ENCODE data around the gene CABLES1.

The CABLES1 gene

DNA sequence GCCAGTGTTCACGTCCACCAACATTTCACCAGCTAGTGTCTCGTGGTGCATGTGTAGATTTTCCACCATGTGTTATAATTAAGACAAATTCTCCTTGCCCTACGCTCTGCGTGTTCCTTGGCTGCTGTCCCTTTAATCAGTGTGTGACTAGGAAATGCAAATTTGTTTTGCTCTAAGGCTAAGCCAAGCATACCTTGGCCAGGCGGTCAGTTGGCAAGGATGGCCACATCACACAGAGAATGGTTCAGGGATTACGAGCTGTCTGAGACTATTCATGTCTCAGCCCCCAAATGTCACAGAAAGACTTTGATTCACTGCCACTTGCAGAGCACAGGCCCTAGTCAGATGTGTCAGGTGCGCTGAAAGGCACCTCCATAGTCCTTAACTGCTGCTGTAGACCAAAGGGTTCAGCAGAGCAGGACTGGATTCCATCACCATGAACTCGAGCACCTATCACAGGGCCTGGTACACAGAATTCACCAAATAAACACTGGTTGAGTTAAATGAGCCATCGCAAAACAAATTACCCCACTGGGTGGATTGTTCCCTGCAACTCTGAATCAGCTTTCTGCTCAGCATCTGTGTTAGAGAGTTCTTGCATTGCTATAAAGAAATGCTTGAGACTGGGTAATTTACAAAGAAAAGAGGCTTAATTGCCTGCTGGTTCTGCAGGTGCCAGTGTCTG, 128.4 kb downstream of the CABLES1 start:
- TF ChIP-seq SPI1 (IDR thresholded peaks at IDR 0.05; ENCODE audit: borderline replicate concordance, low read depth) (no peak), POLR2AphosphoS5 (IDR thresholded peaks at IDR 0.05; ENCODE audit: low read depth) (no peak), GABPA (IDR thresholded peaks at IDR 0.05; ENCODE audit: low read depth) (no peak)
- TF ChIP-seq, protein P1, sequence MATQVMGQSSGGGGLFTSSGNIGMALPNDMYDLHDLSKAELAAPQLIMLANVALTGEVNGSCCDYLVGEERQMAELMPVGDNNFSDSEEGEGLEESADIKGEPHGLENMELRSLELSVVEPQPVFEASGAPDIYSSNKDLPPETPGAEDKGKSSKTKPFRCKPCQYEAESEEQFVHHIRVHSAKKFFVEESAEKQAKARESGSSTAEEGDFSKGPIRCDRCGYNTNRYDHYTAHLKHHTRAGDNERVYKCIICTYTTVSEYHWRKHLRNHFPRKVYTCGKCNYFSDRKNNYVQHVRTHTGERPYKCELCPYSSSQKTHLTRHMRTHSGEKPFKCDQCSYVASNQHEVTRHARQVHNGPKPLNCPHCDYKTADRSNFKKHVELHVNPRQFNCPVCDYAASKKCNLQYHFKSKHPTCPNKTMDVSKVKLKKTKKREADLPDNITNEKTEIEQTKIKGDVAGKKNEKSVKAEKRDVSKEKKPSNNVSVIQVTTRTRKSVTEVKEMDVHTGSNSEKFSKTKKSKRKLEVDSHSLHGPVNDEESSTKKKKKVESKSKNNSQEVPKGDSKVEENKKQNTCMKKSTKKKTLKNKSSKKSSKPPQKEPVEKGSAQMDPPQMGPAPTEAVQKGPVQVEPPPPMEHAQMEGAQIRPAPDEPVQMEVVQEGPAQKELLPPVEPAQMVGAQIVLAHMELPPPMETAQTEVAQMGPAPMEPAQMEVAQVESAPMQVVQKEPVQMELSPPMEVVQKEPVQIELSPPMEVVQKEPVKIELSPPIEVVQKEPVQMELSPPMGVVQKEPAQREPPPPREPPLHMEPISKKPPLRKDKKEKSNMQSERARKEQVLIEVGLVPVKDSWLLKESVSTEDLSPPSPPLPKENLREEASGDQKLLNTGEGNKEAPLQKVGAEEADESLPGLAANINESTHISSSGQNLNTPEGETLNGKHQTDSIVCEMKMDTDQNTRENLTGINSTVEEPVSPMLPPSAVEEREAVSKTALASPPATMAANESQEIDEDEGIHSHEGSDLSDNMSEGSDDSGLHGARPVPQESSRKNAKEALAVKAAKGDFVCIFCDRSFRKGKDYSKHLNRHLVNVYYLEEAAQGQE (IDR thresholded peaks at IDR 0.05; ENCODE audit: insufficient replicate concordance, low read depth), result no peak
- TF ChIP-seq, protein P2, sequence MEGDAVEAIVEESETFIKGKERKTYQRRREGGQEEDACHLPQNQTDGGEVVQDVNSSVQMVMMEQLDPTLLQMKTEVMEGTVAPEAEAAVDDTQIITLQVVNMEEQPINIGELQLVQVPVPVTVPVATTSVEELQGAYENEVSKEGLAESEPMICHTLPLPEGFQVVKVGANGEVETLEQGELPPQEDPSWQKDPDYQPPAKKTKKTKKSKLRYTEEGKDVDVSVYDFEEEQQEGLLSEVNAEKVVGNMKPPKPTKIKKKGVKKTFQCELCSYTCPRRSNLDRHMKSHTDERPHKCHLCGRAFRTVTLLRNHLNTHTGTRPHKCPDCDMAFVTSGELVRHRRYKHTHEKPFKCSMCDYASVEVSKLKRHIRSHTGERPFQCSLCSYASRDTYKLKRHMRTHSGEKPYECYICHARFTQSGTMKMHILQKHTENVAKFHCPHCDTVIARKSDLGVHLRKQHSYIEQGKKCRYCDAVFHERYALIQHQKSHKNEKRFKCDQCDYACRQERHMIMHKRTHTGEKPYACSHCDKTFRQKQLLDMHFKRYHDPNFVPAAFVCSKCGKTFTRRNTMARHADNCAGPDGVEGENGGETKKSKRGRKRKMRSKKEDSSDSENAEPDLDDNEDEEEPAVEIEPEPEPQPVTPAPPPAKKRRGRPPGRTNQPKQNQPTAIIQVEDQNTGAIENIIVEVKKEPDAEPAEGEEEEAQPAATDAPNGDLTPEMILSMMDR (IDR thresholded peaks at IDR 0.05; ENCODE audit: insufficient read depth, low read length), result no peak
- no peak for DNase-seq (ENCODE audit: low read depth in 1 of 2, low spot score in 1 of 2)
- Histone ChIP-seq H3K27me3 (ENCODE audit: insufficient read depth, poor library complexity, severe bottlenecking) (no peaks in the 10 kb centered on the region), H3K27ac (replicated peaks) (no peak overlapping the region), H3K4me3 (replicated peaks; ENCODE audit: insufficient read depth, low read length) (no peak overlapping the region)

DNA sequence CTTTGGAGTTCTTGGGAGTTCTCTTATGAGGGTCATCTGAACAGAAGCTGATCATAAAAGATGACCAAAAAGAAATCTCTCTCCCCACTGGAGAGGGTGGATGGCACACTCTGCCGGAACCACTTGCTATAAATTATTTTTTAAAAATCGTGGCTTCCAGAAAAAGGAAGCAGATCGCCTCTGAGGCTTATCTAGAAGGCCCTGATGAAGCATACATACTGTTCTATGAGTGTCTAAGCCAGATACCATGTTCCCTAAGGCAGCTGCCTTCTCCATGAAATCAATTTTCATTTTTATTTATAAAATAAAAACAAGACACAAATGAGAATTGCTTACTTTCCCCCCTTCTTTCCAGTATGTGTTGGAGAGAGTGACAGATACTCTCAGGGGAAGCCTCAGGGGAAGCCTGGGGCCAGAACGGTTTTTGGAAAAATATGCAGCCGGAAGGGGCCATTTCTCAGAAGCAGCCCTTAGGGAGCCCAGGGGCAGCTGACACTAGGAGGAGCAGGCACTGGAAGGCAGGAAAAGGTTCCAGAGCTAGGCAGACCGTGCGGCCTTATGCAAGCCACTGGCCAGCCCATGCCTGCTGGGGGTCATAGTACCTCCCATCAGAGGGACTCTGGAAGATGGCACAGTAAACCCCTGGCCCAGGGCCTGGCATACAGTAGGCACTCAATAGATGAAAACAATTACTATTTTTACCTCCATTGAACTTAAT, 130.6 kb downstream of the CABLES1 start:
- DNase-seq (ENCODE audit: low read depth in 1 of 2, low spot score in 1 of 2), result no peak
- H3K27ac ChIP-seq (replicated peaks), result no peak overlapping the region
- TF ChIP-seq POLR2AphosphoS5 (IDR thresholded peaks at IDR 0.05; ENCODE audit: low read depth) (no peak), SPI1 (IDR thresholded peaks at IDR 0.05; ENCODE audit: borderline replicate concordance, low read depth) (no peak), GABPA (IDR thresholded peaks at IDR 0.05; ENCODE audit: low read depth) (no peak)
- TF ChIP-seq, protein P2 (IDR thresholded peaks at IDR 0.05; ENCODE audit: insufficient read depth, low read length), result no peak
- TF ChIP-seq, protein P1 (IDR thresholded peaks at IDR 0.05; ENCODE audit: insufficient replicate concordance, low read depth), result no peak
- H3K27me3 ChIP-seq (ENCODE audit: insufficient read depth, poor library complexity, severe bottlenecking), result no peaks in the 10 kb centered on the region
- no peak overlapping the region for H3K4me3 ChIP-seq (replicated peaks; ENCODE audit: insufficient read depth, low read length)

DNA sequence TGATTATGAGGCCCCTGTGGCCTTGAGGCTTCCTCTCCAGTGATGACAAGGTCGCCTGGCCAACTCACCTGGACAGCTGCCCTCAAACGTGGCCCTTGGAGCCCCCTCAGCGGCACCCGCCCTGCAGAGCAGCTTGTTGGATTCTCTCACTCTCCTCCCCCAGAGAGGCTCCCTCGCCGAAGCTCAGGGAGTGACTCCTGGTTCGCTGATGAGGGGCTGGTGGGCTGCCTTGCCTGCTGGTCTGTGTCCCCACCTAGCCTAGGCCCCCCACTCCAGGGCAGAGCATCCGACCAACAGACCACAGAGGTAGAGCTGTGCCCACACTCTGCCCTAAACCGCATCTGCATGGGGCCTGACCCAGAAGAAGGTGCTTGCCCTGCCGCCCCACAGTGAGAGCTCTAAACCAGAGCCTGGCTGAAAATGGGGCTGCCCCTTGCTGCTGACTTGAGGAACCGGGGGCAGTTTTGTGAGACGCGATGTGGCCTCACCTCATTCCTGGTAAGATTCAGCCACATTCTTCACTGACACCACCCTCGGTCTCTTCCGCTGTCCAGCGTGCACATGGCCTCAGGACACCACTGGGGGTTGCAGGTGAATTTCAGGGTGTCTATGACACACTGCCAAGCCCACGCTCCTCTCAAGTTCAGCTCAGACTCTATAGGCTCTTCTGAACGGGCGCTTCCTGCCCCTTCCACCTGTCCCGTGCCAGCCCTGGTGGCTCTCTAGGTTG, 131.6 kb downstream of the CABLES1 start:
- TF ChIP-seq POLR2AphosphoS5 (IDR thresholded peaks at IDR 0.05; ENCODE audit: low read depth), result no peak
- no peak for TF ChIP-seq GABPA (IDR thresholded peaks at IDR 0.05; ENCODE audit: low read depth)
- TF ChIP-seq SPI1 (IDR thresholded peaks at IDR 0.05; ENCODE audit: borderline replicate concordance, low read depth), result no peak
- H3K4me3 ChIP-seq (replicated peaks; ENCODE audit: insufficient read depth, low read length), result no peak overlapping the region
- H3K27me3 ChIP-seq (ENCODE audit: insufficient read depth, poor library complexity, severe bottlenecking), result no peaks in the 10 kb centered on the region
- no peak overlapping the region for H3K27ac ChIP-seq (replicated peaks)
- DNase-seq (ENCODE audit: low read depth in 1 of 2, low spot score in 1 of 2), result no peak

DNA sequence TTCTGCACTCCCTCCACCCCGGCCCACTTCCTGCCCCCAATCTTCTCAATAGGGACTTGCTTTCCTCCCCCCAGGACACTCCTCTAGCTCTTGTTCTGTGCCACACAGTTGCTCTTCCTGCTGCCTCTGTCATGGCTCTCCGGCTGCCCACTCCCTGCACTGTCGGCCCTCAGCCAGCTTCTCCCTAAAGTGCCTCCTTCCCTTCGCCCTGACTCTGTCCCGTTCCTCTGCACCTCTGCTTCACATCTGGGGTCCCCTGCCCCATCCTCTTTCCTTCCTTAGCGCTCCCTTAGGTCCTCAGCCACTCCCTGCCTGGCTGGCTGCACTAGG, 132.1 kb downstream of the CABLES1 start:
- no peak overlapping the region for H3K4me3 ChIP-seq (replicated peaks; ENCODE audit: insufficient read depth, low read length)
- no peak for DNase-seq (ENCODE audit: low read depth in 1 of 2, low spot score in 1 of 2)
- H3K27ac ChIP-seq (replicated peaks), result no peak overlapping the region
- no peak for TF ChIP-seq SPI1 (IDR thresholded peaks at IDR 0.05; ENCODE audit: borderline replicate concordance, low read depth)
- TF ChIP-seq POLR2AphosphoS5 (IDR thresholded peaks at IDR 0.05; ENCODE audit: low read depth), result no peak
- TF ChIP-seq GABPA (IDR thresholded peaks at IDR 0.05; ENCODE audit: low read depth), result no peak
- H3K27me3 ChIP-seq (ENCODE audit: insufficient read depth, poor library complexity, severe bottlenecking), result no peaks in the 10 kb centered on the region

Measured in HL-60 (cell line).